Neural cell (in vitro differentiated cells): ENCODE measurements around the gene LIPC.

Experiments used
- POLR2AphosphoS5 ChIP-seq: IDR thresholded peaks from 2 replicates; pipeline ENCODE4 v1.6.1; 2012
- TF ChIP-seq, protein P1 (sequence below): fragments of 450-650 bp; IDR thresholded peaks from 2 replicates; pipeline ENCODE4 v1.5.1; 2014; ENCODE audit warnings: antibody characterized with exemption, mild to moderate bottlenecking, moderate library complexity; ENCODE audit not compliant: poor library complexity, severe bottlenecking

- no peak for TF ChIP-seq POLR2AphosphoS5
- TF ChIP-seq, protein P1, sequence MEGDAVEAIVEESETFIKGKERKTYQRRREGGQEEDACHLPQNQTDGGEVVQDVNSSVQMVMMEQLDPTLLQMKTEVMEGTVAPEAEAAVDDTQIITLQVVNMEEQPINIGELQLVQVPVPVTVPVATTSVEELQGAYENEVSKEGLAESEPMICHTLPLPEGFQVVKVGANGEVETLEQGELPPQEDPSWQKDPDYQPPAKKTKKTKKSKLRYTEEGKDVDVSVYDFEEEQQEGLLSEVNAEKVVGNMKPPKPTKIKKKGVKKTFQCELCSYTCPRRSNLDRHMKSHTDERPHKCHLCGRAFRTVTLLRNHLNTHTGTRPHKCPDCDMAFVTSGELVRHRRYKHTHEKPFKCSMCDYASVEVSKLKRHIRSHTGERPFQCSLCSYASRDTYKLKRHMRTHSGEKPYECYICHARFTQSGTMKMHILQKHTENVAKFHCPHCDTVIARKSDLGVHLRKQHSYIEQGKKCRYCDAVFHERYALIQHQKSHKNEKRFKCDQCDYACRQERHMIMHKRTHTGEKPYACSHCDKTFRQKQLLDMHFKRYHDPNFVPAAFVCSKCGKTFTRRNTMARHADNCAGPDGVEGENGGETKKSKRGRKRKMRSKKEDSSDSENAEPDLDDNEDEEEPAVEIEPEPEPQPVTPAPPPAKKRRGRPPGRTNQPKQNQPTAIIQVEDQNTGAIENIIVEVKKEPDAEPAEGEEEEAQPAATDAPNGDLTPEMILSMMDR: no peak
Measured at GRCh38 chr15:58401276-58401675, 30.5 kb upstream of the LIPC start.
